HG03354 (cell line): ENCODE data around the gene M1AP.

Source experiments
- ATAC-seq: cut with Tn5 transposase; IDR thresholded peaks from one replicate; pipeline ENCODE4 v1.9.1; 2021; ENCODE audit warnings: mild to moderate bottlenecking; ENCODE audit not compliant: unreplicated experiment, poor library complexity, severe bottlenecking

Gene M1AP

GRCh38 chr2:74512744-74513604, 135.2 kb downstream of the M1AP start:
- ATAC-seq = no peak

GRCh38 chr2:74511104-74511989, 136.8 kb downstream of the M1AP start:
- ATAC-seq = no peak

GRCh38 chr2:74510272-74510671, 137.9 kb downstream of the M1AP start:
- no peak for ATAC-seq

GRCh38 chr2:74507926-74508520, 140.1 kb downstream of the M1AP start:
- ATAC-seq = peak; percentile 3
